HFF-Myc (cell line): ENCODE results near the gene ALDH2.

Experiments
- DNase-seq: peaks from one replicate; pipeline ENCODE4 v3.0.0-alpha.2; 2011; ENCODE audit warnings: low read depth; ENCODE audit errors: extremely low read depth
- H3K4me3 ChIP-seq: replicated peaks from 2 replicates; pipeline ENCODE4 v1.5.1; 2011; ENCODE audit warnings: low read depth, mild to moderate bottlenecking, control low read depth, low read length
- TF ChIP-seq, protein P1 (sequence below): IDR thresholded peaks from 2 replicates; pipeline ENCODE4 v1.5.1; 2012; ENCODE audit warnings: mild to moderate bottlenecking, low read depth, low read length, control low read depth; ENCODE audit errors: missing control alignments

ALDH2 gene

DNA sequence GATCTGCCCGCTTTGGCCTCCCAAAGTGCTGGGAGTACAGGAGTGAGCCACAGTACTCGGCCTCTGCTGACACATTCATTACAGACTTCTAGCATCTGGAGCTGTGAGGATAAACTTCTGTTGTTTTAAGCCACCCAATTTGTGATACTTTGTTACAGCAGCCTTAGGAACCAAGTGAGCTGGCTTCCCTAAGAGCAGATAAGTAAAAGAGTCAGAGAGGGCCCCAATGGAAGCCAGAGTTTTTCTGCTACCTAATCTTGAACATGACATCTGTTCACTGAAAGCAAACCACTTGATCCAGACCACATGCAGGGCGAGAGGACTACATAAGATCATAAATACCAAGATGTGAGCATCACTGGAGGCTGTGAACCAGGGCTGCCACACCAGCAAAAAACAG, 71.6 kb downstream of the ALDH2 start:
- no peak for DNase-seq
- TF ChIP-seq, protein P1, sequence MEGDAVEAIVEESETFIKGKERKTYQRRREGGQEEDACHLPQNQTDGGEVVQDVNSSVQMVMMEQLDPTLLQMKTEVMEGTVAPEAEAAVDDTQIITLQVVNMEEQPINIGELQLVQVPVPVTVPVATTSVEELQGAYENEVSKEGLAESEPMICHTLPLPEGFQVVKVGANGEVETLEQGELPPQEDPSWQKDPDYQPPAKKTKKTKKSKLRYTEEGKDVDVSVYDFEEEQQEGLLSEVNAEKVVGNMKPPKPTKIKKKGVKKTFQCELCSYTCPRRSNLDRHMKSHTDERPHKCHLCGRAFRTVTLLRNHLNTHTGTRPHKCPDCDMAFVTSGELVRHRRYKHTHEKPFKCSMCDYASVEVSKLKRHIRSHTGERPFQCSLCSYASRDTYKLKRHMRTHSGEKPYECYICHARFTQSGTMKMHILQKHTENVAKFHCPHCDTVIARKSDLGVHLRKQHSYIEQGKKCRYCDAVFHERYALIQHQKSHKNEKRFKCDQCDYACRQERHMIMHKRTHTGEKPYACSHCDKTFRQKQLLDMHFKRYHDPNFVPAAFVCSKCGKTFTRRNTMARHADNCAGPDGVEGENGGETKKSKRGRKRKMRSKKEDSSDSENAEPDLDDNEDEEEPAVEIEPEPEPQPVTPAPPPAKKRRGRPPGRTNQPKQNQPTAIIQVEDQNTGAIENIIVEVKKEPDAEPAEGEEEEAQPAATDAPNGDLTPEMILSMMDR: no peak
- no peak overlapping the region for H3K4me3 ChIP-seq

DNA sequence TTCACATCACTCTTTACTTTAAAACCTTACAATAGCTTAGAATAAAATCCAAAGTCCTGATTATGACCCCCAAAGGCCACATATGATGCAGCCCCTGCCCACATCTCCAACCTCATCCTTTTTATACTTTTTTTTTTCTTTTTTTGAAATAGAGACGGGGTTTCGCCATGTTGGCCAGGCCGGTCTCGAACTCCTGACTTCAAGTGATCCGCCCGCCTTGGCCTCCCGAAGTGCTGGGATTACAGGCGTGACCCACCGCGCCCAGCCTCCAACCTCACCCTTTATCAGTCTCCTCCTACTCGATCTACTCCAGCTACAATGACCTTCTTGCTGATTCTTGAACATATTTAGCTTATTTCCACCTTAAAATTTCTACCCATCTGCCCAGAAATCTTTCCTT, 74.1 kb downstream of the ALDH2 start:
- TF ChIP-seq, protein P1: no peak
- no peak for DNase-seq
- peak overlapping the region; percentile 100 for H3K4me3 ChIP-seq

DNA sequence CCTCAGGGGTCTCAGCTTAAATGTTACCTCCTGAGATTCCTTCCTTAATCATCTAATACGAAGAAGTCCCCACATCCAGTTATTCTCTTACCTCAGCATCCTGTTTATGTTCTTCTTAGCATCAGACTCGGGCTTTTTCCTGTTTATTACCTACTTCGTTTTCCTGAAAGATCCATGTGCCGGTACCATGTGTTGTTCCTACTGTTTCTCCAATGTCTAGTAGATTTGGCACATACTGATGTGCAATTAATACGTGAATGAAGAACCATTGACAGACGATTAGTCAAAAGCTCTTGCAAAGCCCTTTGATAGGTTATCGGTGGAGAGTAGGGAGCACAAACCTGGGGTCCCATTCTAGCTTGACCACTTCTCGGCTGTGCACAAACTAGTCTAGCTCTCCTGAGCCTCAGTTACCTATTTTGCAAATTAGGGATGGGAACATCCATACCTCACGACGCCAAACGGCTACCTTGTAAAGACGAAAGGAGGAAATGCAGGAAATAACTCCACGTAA, 74.6 kb downstream of the ALDH2 start:
- no peak for DNase-seq
- TF ChIP-seq, protein P1: no peak
- peak overlapping the region; percentile 100 for H3K4me3 ChIP-seq

DNA sequence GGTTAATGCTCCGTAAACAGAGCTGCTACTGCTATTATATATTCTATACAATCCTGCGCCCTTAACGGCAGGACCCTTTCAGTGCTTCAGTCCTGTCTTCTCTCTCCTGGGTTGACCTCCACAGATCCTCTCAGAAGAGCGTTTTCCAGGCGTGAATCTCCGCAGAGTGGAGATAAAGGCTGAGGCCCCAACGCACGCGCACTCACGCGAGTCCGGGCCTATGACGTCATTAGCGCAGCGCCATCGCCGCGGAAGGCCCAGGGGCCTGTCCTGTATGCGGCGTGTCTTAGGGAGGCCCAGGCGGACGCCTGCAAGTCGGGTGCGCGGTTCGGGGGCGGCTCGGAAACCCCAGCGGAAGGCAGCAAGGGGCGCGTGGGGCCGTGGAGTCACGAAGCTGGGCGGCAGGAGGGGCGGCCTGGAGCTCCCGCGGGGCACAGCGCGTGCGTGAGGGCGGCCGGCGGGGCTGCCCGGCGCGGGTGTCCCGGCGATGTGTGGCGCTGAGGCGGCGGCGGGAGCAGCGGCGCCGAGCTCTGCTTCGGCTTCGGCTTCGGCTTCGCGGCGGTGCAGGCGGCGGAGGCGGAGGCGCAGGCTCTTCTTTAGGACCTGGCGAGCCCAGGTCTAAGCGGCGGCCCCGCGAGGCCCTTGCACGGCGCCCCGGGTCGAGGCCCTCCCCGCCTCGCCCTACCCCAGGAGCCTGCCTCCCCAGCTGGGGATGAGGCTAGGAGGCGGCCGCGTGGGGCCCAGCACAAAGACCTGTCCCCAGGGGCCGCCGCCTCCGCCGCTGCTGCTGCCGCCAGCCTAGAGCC, 75.2 kb downstream of the ALDH2 start, which contains the start of gene MAPKAPK5:
Gene MAPKAPK5, plus strand, starts transcription at position 479 of the 806 bp plus-strand sequence. CDS start 506 bp downstream, outside the sequence.
- H3K4me3 ChIP-seq: peak within 1 kb of the TSS; percentile 100
- TF ChIP-seq, protein P1: no peak
- DNase-seq: peak; percentile 82

DNA sequence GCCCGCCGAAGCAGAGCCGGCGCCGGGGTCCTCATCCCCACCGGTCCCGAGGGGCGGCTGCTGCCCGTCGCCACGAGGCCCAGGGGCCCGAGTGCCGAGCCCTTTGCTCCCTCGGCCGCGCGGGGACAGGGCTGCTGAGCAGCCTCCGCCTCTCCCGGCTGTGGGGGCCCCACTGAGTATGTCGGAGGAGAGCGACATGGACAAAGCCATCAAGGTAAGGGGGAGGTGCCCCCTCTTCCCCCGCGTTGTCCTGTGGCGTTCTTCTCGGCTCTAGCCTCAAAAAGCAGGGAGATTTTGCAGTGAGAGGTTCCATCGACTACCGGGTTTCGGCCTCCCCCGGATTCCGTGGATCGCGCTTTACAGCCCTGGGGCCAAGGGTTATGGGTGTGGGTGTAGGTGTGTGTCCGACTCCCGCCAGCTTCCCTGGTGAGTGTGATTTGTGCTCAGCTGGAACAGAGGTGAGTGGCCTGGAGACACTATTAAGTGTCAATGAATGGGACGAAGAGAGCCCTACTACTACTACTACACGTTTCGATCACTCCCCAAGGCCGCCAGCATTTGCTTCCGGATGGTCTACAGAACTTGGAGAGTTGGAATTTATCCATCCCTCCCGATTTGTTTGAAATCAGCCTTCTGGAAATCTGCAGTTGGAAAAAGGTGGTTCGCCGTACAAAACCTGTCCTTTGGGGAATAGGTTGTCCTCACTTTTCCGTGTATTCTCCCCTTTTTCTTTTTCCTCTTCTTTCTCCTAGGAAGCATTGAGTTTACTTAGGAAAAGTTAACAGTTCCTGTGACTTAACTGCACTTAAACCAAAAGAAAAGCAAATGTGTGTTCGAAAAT, 76.0 kb downstream of the ALDH2 start:
- no peak for DNase-seq
- TF ChIP-seq, protein P1: no peak
- peak overlapping the region; percentile 100 for H3K4me3 ChIP-seq

DNA sequence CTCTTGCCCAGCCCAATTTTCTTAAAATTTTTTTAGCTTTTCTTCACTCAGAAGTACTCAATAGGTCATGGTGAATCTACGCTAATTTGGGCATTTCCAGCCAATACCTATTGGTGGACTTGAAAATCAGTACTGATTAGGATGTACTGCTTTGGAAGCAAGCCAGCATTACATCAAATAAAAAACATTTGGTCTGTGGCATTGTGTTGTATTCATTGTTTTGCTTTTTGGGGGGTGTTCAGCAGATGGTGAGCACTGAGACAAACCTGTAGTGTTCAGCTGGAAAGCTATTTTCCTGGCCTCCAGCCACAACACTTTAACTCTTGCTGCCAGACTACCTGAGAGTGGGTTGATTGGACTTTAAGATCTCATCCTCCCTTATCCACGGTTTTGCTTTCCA, 79.3 kb downstream of the ALDH2 start:
- TF ChIP-seq, protein P1: no peak
- DNase-seq: no peak
- H3K4me3 ChIP-seq: no peak overlapping the region
